Activated T-helper 1 cell treated with Interleukin-2 at 50 U/mL for 16 hours (primary cell): Measurements from ENCODE around the gene PNLIP.

ENCODE experiments used
- DNase-seq: peaks from one replicate; pipeline ENCODE4 v3.0.0-alpha.2; 2020; ENCODE audit warnings: low read depth

Gene PNLIP

DNA sequence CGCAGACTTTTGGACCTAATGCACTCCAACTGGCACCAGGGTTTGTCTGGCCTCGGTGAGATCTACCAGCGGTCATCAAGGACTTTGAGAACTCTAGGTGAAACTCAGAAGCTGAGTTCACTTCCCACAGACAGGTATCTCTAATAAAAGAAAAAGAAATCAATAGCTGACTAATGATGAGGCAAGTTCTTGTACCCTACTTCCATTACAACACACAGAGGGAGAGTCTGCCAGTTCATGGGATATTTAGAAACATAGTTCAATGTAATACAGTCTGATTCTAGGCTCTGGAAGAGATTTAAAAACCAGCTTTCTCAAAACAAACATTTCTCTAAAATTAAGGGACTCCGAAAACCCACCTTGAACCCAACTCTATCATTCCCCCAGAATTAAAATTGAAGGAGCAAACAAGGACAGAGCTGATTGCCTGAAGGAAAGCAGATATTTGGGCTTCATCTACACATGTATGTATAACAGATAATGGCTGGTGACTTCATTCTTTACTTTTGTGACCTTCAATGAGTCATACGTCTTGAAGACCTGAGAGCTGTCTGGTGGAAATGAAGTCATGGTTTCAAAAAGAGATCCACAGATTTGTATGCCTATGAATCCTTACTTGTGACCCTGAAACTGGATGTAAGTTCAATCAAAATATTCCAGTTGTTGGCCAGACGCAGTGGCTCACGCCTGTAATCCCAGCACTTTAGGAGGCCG is 42.3 kb downstream of the PNLIP start:
- DNase-seq = no peak

- DNase-seq = no peak
Observed at GRCh38 chr10:116588995-116589394, 43.3 kb downstream of the PNLIP start.

GRCh38 chr10:116589926-116590325 is 44.2 kb downstream of the PNLIP start:
- no peak for DNase-seq

DNA sequence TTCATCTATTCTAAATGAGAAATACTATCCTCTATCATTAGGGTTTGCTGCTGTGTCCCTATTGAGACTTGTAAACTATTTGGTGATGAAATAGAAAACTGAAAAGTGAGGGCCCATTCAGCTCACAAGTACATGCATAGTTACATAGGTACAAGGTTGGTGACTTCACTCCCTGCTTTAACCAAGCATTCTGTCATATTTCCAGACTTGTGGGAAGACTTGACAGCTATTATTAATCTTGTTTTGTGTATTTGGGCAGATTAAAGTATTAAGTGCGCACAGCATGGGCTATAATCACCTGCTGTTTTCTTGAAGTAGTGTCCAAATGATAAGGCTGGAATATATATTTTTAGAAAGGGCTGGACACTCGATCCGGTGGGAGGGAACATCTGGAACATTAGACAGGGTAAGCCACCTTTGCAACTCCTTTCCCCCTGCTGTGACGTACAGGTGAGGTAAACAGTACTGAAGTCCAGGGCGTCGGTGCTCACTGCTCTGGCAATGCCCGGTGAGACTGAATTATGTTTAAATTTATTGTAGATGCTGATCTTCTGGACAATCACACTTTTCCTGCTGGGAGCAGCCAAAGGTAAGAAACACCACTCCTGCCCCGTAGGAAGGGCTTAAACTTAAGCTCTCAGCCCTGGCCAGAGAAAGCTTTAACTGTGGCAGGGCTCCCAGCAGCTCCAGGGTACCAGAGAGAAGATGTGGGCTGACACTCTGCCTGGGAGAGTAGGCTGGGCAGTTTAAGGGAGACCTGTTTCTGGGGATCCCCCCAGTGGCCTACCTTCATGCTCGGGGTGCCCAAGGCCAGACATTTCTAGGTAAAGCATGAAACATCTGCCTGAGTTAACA is 45.1 kb downstream of the PNLIP start, which contains the start of gene PNLIPRP1:
Gene PNLIPRP1 (plus strand): TSS at position 370 of the 855 bp plus-strand sequence. CDS start 171 bp downstream, at position 541.
- DNase-seq = no peak

DNA sequence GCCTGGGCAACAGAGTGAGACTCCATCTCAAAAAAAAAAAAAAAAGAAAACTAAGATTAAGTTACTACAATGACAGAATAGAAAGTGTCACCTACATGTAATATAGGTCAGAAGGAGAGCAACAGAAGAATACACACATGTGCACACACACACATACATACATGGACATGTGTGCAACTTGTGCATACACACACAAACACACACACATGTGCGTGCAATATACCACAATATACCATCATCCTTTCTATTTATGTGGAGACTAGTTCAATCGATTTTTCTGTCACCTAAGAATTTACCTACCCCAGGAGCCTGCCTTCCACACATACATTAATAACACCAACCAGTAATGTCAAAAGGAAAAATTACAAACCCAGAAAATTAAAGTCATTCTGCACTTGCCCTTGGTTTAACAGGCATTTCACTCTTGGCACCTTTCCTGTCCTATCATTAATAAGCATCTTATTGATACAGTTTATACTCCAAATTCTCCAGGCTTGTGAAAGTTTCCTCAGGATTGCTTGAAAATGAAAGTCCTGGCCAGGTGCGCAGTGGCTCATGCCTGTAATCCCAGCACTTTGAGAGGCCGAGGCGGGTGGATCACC is 47.5 kb downstream of the PNLIP start:
- no peak for DNase-seq

DNA sequence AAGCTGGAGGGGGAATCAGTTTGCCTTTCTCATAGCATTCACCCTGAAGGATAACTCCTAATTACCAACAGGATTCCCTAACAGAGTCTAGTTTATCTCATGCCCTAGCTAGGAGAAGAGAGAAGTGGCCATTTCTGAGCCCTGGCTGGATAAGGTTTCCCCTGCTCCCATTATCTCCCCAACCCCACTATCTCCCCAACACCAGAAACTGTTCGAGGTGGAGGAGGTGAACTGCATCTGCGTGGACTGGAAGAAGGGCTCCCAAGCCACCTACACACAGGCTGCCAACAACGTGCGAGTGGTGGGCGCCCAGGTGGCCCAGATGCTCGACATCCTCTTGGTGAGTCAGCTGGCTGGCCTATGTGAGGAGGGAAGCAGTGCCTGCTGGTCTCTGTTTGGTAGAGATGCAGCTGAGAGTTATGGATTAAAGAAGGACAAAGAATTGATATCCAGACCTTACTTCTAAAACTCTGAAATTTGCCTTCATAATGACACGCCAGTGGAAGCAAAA is 48.8 kb downstream of the PNLIP start:
- DNase-seq = no peak

DNA sequence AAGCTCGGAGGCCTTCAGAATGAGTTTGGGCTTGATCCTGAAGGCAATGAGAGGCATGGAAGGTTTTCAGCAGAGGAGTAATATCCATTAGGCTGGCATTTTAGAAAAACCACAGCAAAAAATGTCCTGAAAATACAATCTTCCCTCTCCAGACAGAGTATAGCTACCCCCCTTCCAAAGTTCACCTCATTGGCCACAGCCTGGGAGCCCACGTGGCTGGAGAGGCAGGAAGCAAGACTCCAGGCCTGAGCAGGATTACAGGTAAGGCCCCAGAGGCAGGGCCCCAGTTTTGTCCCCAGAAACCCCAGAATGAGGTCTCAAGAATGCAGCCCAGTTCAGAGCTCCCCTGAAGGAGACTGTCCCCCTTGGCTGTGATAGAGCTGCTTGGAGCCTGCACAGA is 50.3 kb downstream of the PNLIP start:
- DNase-seq = no peak

GRCh38 chr10:116597543-116597942 is 51.8 kb downstream of the PNLIP start:
- DNase-seq = no peak

GRCh38 chr10:116598329-116598728 is 52.6 kb downstream of the PNLIP start:
- DNase-seq = no peak

GRCh38 chr10:116599991-116600390 is 54.3 kb downstream of the PNLIP start:
- DNase-seq = no peak

GRCh38 chr10:116602648-116603400 is 57.1 kb downstream of the PNLIP start:
- DNase-seq = no peak

DNA sequence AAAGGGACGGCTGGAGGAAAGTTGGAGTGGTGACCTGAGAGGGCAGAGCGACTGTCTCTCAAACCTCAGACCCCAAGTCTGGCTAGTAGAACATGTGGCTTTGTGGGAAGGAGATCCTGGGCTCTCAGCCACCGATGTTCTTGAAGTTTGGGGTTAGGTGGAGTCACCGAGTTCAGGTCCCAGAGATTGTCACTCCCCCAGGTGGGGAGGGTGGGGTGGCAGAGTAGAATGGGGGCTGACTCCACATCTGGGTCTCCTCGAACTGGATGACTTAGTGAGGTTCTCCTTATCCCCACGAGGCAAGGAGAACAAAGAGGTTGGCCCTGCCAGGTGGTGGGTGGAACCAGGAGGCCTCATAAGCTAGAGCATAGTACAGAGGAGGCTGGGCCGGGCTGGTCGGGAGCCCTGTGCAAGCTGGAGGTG is 60.3 kb downstream of the PNLIP start:
- DNase-seq = no peak

DNA sequence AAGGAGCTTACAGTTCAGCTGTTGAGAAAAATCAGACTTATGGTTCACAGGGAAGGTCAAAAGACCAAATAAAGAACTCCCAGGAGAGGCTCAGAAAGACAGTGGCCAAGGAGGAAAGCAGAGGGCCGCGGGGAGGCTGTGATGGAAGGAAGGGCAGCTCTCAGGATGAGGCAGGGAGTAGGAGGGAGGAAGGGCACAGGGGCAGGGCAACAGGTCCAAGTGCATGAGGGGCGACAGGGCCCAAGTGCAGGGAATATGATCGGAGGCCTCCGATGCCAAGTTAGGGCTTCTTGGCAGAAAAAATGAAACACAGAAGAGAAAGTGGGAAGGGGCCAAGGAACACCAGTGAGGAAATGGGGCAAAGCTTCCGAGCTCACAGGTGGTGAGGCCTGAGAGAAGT is 61.6 kb downstream of the PNLIP start:
- DNase-seq = no peak

- DNase-seq = no peak
Observed at GRCh38 chr10:116608686-116609594, 63.2 kb downstream of the PNLIP start.

DNA sequence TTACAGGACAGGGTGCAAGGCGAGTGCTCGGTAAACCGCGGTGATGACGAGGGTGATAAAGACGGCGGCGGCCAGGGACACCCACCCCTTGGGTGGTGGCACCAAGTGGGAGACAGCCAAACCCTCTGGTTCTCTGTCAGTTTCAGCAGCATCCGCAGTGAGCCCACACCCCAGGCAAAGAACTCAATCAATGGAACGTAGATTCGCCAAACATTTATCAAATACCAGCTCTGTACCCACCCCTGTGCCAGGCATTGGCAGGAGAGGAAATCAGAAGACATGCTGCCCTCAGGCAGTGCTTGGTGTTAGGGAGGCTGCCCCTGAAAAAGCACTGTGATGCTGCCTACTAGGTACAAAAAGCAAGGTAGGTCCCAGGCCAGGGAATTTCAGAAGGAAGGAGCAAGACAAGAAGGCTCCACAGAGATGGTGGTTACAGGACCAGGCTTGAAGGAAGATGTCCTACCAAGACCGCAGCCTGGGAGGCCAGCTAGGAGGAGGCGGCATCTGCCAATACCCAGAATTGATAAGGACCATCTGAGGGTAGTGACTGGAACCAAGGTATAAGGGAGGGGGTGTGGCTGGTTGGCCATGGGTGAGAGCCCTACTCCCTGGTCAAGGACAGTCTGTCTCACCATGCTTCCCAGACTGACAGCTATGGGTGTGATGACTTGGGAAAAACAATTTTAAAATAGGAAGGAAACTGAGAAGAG is 64.9 kb downstream of the PNLIP start:
- no peak for DNase-seq

- no peak for DNase-seq
Observed at GRCh38 chr10:116611153-116611545, 65.4 kb downstream of the PNLIP start.

GRCh38 chr10:116612107-116612769 is 66.5 kb downstream of the PNLIP start:
- no peak for DNase-seq

DNA sequence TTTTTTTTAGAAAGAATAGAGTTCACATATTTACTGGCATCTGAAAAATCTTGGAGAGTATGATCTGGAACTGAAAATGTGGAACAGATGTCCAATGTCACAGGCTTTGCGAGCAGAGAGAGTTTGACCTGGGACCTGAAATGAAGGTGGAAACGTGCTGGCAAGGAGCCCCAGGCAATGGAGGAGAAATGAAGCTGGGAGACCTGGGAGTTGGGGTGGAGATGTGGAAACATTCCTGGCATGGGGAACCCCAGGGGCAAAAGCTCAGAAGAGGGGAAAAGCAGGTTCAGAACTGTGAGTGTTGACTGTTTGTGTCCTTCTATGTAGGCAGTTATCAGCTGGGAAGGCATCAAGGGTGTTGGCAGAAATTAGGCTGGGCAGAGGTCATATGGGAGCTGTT is 67.7 kb downstream of the PNLIP start:
- DNase-seq = no peak

DNA sequence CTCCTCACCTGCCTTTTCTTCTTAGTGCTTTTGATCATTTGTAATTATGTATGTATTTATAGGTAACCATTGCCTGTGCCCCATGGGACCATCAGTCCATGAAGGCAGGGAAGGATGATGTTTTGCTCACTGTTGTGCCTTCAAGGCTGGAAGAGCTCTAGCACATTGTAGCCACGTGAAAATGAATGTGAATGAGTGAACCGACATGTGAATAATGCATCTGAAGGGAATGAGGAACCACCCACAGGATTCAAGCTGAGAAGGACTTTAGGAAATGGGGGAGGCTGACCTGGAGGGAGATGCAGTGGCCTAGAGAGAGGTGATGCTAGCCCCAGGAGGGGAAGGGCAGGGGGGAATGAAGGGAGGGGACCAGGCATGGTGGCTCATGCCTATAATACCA is 69.1 kb downstream of the PNLIP start:
- DNase-seq = no peak
